Ovary (tissue), 9 donors: Measurements from ENCODE around the gene NAGPA. TPM values are rescaled to one million over a fixed set of nuclear protein-coding genes. Genes with fewer than 3 reads are reported as not detected.

Experiments used
- DNase-seq, 5 donors: peaks; one replicate each; pipeline ENCODE4 v3.0.0-alpha.2; 2019 to 2020
- H3K27ac ChIP-seq, 2 donors: fragments of 200-600 bp; one replicate each; pipeline versions ENCODE4 v1.5.1 to v1.8.0; 2019 to 2022
- H3K27me3 ChIP-seq: fragments of 200-600 bp; one replicate; pipeline ENCODE4 v1.8.0; 2022
- H3K36me3 ChIP-seq: fragments of 200-600 bp; sonication (generic); one replicate; pipeline ENCODE4 v1.5.1; 2019
- H3K4me1 ChIP-seq: one replicate; pipeline ENCODE4 v1.8.1; 2013; ENCODE audit warnings: mild to moderate bottlenecking, moderate library complexity; ENCODE audit not compliant: insufficient read depth
- H3K4me3 ChIP-seq: fragments of 200-600 bp; sonication (generic); one replicate; pipeline ENCODE4 v1.5.1; 2017
- H3K9me3 ChIP-seq, 2 donors: fragments of 200-600 bp in 1 of 2; sonication (generic) in 1 of 2; one replicate each; pipeline versions ENCODE4 v1.5.1 to v1.8.1; 2013 to 2019; ENCODE audit warnings: mild to moderate bottlenecking in 1 of 2, moderate library complexity in 1 of 2
- CTCF ChIP-seq, 3 donors: fragments of 450-650 bp in 2 of 3; fragments of 200-600 bp in 1 of 3; IDR thresholded peaks; one replicate each; pipeline versions ENCODE4 v1.5.1 to v1.8.0; 2016 to 2022; ENCODE audit warnings: antibody characterized with exemption in 3 of 3, mild to moderate bottlenecking in 1 of 3
- EP300 ChIP-seq: sonication (generic); formaldehyde crosslinking; IDR thresholded peaks from one replicate; pipeline ENCODE4 v1.6.1; 2017; ENCODE audit warnings: antibody characterized with exemption
- POLR2A ChIP-seq: fragments of 450-650 bp; IDR thresholded peaks from one replicate; pipeline ENCODE4 v1.6.1; 2017; ENCODE audit warnings: antibody characterized with exemption, mild to moderate bottlenecking, moderate library complexity
- WGBS, 3 donors: extraction: QIAGEN DNeasy Blood & Tissue Kit in 1 of 3; methylation state at CpG; one replicate each; pipeline versions ENCODE4 v1.1.5 to v1.1.7; 2013 to 2017; 5-methylcytosine and 5-hydroxymethylcytosine counted together
- intact Hi-C, 4 donors: fragments of 100-400 bp; cut with DNase I; formaldehyde crosslinking; loops; one replicate each; pipeline versions ENCODE4 v1.11.0 to v1.15.1; 2022 to 2023
- polyA plus RNA-seq, 2 donors: library from polyadenylated mRNA; stranded (reverse); fragments of 200-250 nt in 1 of 2; fragments of 350-450 nt in 1 of 2; fragmentation: Illumina TruSeq in 1 of 2; extraction: RNeasy Lipid Tissue Mini Kit (QIAGEN cat#74804) in 1 of 2; gene quantifications; one replicate each; pipeline ENCODE4 v1.2.3, GENCODE V29; 2013 to 2014
- total RNA-seq, 7 donors: library from RNA; depleted of rRNA in 2 of 7; stranded (reverse); fragments of >200 nt in 2 of 7; fragmentation: NEBNext Ultra II Directional in 3 of 7; extraction: Animal tissue kit (Norgen Biotek cat#: 25700) in 3 of 7; gene quantifications; one replicate each; pipeline versions ENCODE4 v1.1.0 to v1.2.4, GENCODE V29; 2016 to 2023
- donor health status: DM: no; HTN: no; CAD: no; lungs with moderate emphysema.
- donor health status: DM: no; HTN: no; CAD: no.
- donor health status: Bipolar disorder and iron deficiency.
- donor health status: DM: yes; HTN: yes; CAD: no.
- donor health status: DM: no; HTN: no; CAD: no.
- donor health status: DM: yes; HTN: yes; CAD: no.

The NAGPA gene
- total and polyA plus RNA-seq, 9 donors = 2.9 to 14.8 (median 7.1) TPM

- intact Hi-C loops = no loop called here
- Histone ChIP-seq H3K4me3 (no peak overlapping the region), H3K27ac (no peak overlapping the region), H3K36me3 (no peaks in the 10 kb centered on the region), H3K27me3 (no peaks in the 10 kb centered on the region), H3K4me1 (no peaks in the 10 kb centered on the region), H3K9me3 (no peaks in the 10 kb centered on the region)
- TF ChIP-seq POLR2A = no peak
- no peak for TF ChIP-seq CTCF (IDR thresholded peaks at IDR 0.05)
- TF ChIP-seq EP300 = no peak
- WGBS, 3 donors = 54 to 57% (median 54%) methylated on average over 7 of the region's 7 CpGs
- DNase-seq = no peak
Measured at GRCh38 chr16:5001571-5001970, 32.2 kb downstream of the NAGPA start.

GRCh38 chr16:5000573-5001001, 33.1 kb downstream of the NAGPA start:
- WGBS, 3 donors = 77 to 79% (median 78%) methylated on average over 19 of the region's 19 CpGs
- H3K4me3 ChIP-seq = no peak overlapping the region
- TF ChIP-seq CTCF (IDR thresholded peaks at IDR 0.05) (no peak), EP300 (no peak), POLR2A (no peak)
- DNase-seq = no peak
- no peaks in the 10 kb centered on the region for H3K9me3 ChIP-seq
- no peaks in the 10 kb centered on the region for H3K4me1 ChIP-seq
- H3K27ac ChIP-seq = no peak overlapping the region
- H3K27me3 ChIP-seq = no peaks in the 10 kb centered on the region
- intact Hi-C loops = no loop called here
- no peaks in the 10 kb centered on the region for H3K36me3 ChIP-seq

GRCh38 chr16:4994719-4995434, 38.9 kb downstream of the NAGPA start:
- WGBS, 3 donors = 69 to 74% (median 71%) methylated on average over 17 to 18 of the region's 18 CpGs
- Histone ChIP-seq H3K27me3 (no peaks in the 10 kb centered on the region), H3K9me3 (no peaks in the 10 kb centered on the region), H3K4me3 (no peak overlapping the region), H3K4me1 (no peaks in the 10 kb centered on the region), H3K36me3 (no peaks in the 10 kb centered on the region), H3K27ac (no peak overlapping the region)
- TF ChIP-seq POLR2A (no peak), CTCF (IDR thresholded peaks at IDR 0.05) (no peak), EP300 (no peak)
- no peak for DNase-seq
- intact Hi-C loops = no loop called here

GRCh38 chr16:4991754-4992153, 42.0 kb downstream of the NAGPA start:
- TF ChIP-seq CTCF (IDR thresholded peaks at IDR 0.05) (no peak), POLR2A (no peak), EP300 (no peak)
- 84 to 92% (median 89%) methylated on average over 14 of the region's 14 CpGs for WGBS, 3 donors
- H3K4me1 ChIP-seq = no peaks in the 10 kb centered on the region
- no peak overlapping the region for H3K27ac ChIP-seq
- intact Hi-C loops = no loop called here
- DNase-seq = no peak
- no peaks in the 10 kb centered on the region for H3K27me3 ChIP-seq
- H3K9me3 ChIP-seq = no peaks in the 10 kb centered on the region
- no peaks in the 10 kb centered on the region for H3K36me3 ChIP-seq
- no peak overlapping the region for H3K4me3 ChIP-seq
